ENCODE data around the gene FBP2.
"Not testable (repeated sequence)": the region's sequence is repeated elsewhere in the genome, so short reads cannot be mapped to it uniquely, and the experiment has no call there.

The FBP2 gene

DNA sequence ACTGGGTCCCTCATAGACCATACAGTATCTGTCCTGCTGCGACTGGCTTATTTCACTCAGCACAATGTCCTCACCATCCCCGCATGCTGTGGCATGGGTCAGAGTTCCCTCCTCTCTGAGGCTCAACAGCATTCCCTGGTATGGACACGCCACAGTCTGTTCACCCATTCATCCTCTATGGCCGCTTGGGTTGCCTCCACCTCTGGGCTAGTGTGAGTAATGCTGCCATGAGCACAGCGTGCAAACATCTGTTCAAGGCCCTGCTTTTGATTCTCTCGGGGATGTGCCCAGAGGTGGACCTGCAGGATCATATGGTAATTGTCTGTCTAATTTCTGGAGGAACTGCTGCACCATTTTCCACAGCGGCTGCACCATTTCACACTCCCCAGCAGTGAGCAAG, 5.5 kb upstream of the FBP2 start:
- H3K4me3 ChIP-seq (ENCODE audit: low read depth, low read length): no peak overlapping the region
- H3K4me2 ChIP-seq (ENCODE audit: low read length): no peak overlapping the region
- no peaks in the 10 kb centered on the region for H3K27me3 ChIP-seq (ENCODE audit: control insufficient read depth, insufficient read depth, low read length)
- no peak overlapping the region for H2AFZ ChIP-seq
- H3K4me1 ChIP-seq: peaks cover 12% of the 10 kb centered on the region
- no peak overlapping the region for H3K27ac ChIP-seq
- no peak overlapping the region for H3K9ac ChIP-seq
- H3K79me2 ChIP-seq: peaks cover 3% of the 10 kb centered on the region
- no peaks in the 10 kb centered on the region for H3K36me3 ChIP-seq (ENCODE audit: control insufficient read depth, insufficient read depth, low read length)
- no peak for TF ChIP-seq CTCF (IDR thresholded peaks at IDR 0.05)
- no peaks in the 10 kb centered on the region for H3K9me3 ChIP-seq (ENCODE audit: control insufficient read depth, low read length)

- not testable (repeated sequence) for H3K27me3 ChIP-seq (ENCODE audit: control insufficient read depth, insufficient read depth, low read length); H3K9me3 ChIP-seq (ENCODE audit: control insufficient read depth, low read length); H3K79me2 ChIP-seq; H2AFZ ChIP-seq; H3K36me3 ChIP-seq (ENCODE audit: control insufficient read depth, insufficient read depth, low read length)
- Histone ChIP-seq H3K4me2 (ENCODE audit: low read length) (peak overlapping the region; percentile 54), H3K9ac (peak overlapping the region; percentile 37), H3K4me1 (peaks cover 12% of the 10 kb centered on the region), H3K4me3 (ENCODE audit: low read depth, low read length) (peak overlapping the region; percentile 54), H3K27ac (peak overlapping the region; percentile 88)
Measured at GRCh38 chr9:94592683-94593082, 941 bp downstream of the FBP2 start.

GRCh38 chr9:94591876-94592275, 1.7 kb downstream of the FBP2 start:
- Histone ChIP-seq H3K27me3 (ENCODE audit: control insufficient read depth, insufficient read depth, low read length) (no peaks in the 10 kb centered on the region), H3K4me3 (ENCODE audit: low read depth, low read length) (peak overlapping the region; percentile 54), H3K79me2 (peaks cover 6% of the 10 kb centered on the region), H2AFZ (no peak overlapping the region), H3K9ac (no peak overlapping the region), H3K4me2 (ENCODE audit: low read length) (peak overlapping the region; percentile 34), H3K36me3 (ENCODE audit: control insufficient read depth, insufficient read depth, low read length) (no peaks in the 10 kb centered on the region), H3K9me3 (ENCODE audit: control insufficient read depth, low read length) (no peaks in the 10 kb centered on the region), H3K27ac (peak overlapping the region; percentile 88), H3K4me1 (peaks cover 12% of the 10 kb centered on the region)
- TF ChIP-seq CTCF (IDR thresholded peaks at IDR 0.05): no peak

GRCh38 chr9:94591046-94591545, 2.5 kb downstream of the FBP2 start:
- H3K79me2 ChIP-seq; H3K36me3 ChIP-seq (ENCODE audit: control insufficient read depth, insufficient read depth, low read length); H3K9ac ChIP-seq; H3K9me3 ChIP-seq (ENCODE audit: control insufficient read depth, low read length); H3K4me3 ChIP-seq (ENCODE audit: low read depth, low read length); H3K27me3 ChIP-seq (ENCODE audit: control insufficient read depth, insufficient read depth, low read length); H3K4me2 ChIP-seq (ENCODE audit: low read length); H2AFZ ChIP-seq: not testable (repeated sequence)
- Histone ChIP-seq H3K4me1 (peaks cover 12% of the 10 kb centered on the region), H3K27ac (peak overlapping the region; percentile 88)

- no peak overlapping the region for H2AFZ ChIP-seq
- no peaks in the 10 kb centered on the region for H3K9me3 ChIP-seq (ENCODE audit: control insufficient read depth, low read length)
- peaks cover 6% of the 10 kb centered on the region for H3K79me2 ChIP-seq
- H3K4me3 ChIP-seq (ENCODE audit: low read depth, low read length): no peak overlapping the region
- peaks cover 21% of the 10 kb centered on the region for H3K4me1 ChIP-seq
- H3K9ac ChIP-seq: no peak overlapping the region
- H3K27me3 ChIP-seq (ENCODE audit: control insufficient read depth, insufficient read depth, low read length): no peaks in the 10 kb centered on the region
- H3K36me3 ChIP-seq (ENCODE audit: control insufficient read depth, insufficient read depth, low read length): no peaks in the 10 kb centered on the region
- peak overlapping the region; percentile 53 for H3K27ac ChIP-seq
- TF ChIP-seq CTCF (IDR thresholded peaks at IDR 0.05): no peak
- no peak overlapping the region for H3K4me2 ChIP-seq (ENCODE audit: low read length)
Measured at GRCh38 chr9:94588681-94589080, 4.9 kb downstream of the FBP2 start.

DNA sequence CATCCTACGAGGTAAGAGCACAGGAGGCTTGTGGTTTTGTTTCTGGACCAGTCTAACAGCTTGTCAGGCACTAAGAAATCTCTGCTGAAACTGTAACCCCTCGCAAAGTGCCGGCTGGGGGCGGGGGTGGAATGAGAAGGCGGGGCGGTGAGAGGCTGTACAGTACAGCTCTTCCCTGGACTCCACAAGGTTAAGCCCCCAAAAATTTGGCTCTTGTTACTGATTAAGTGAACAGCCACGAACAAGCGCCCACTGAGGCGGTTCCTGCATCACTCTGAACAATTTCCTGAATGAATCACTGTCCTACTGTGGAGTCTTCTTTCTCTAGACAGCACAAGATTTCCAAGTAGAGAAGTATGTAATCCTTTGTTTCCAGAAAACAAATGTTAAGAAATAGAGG, 6.8 kb downstream of the FBP2 start:
- no peak for TF ChIP-seq CTCF (IDR thresholded peaks at IDR 0.05)
- Histone ChIP-seq H3K4me3 (ENCODE audit: low read depth, low read length) (no peak overlapping the region), H3K9me3 (ENCODE audit: control insufficient read depth, low read length) (no peaks in the 10 kb centered on the region), H3K9ac (no peak overlapping the region), H3K4me1 (peaks cover 21% of the 10 kb centered on the region), H2AFZ (no peak overlapping the region), H3K36me3 (ENCODE audit: control insufficient read depth, insufficient read depth, low read length) (no peaks in the 10 kb centered on the region), H3K79me2 (peaks cover 4% of the 10 kb centered on the region), H3K27ac (no peak overlapping the region), H3K4me2 (ENCODE audit: low read length) (no peak overlapping the region), H3K27me3 (ENCODE audit: control insufficient read depth, insufficient read depth, low read length) (no peaks in the 10 kb centered on the region)

All from parathyroid adenoma (tissue), 2 donors.